ENCODE data around the gene MORN1.

The MORN1 gene

GRCh38 chr1:2314803-2315673 is 76.3 kb downstream of the MORN1 start:
- TF ChIP-seq CTCF (IDR thresholded peaks at IDR 0.05; ENCODE audit: insufficient read depth, missing control alignments) = peak; percentile 37
- FAIRE-seq (no peak), DNase-seq (ENCODE audit: insufficient read length, low spot score) (peak; percentile 65)

GRCh38 chr1:2314273-2314802 is 77.0 kb downstream of the MORN1 start:
- no peak for FAIRE-seq
- no peak for TF ChIP-seq CTCF (IDR thresholded peaks at IDR 0.05; ENCODE audit: insufficient read depth, missing control alignments)
- DNase-seq (ENCODE audit: insufficient read length, low spot score) = no peak

GRCh38 chr1:2313651-2314261 is 77.6 kb downstream of the MORN1 start:
- TF ChIP-seq CTCF (IDR thresholded peaks at IDR 0.05; ENCODE audit: insufficient read depth, missing control alignments) = no peak
- no peak for DNase-seq (ENCODE audit: insufficient read length, low spot score)
- FAIRE-seq = no peak

GRCh38 chr1:2312515-2313301 is 78.6 kb downstream of the MORN1 start:
- FAIRE-seq (no peak), DNase-seq (ENCODE audit: insufficient read length, low spot score) (no peak)
- TF ChIP-seq CTCF (IDR thresholded peaks at IDR 0.05; ENCODE audit: insufficient read depth, missing control alignments) = no peak

GRCh38 chr1:2312160-2312514 is 79.2 kb downstream of the MORN1 start:
- FAIRE-seq = no peak
- TF ChIP-seq CTCF (IDR thresholded peaks at IDR 0.05; ENCODE audit: insufficient read depth, missing control alignments) = no peak
- DNase-seq (ENCODE audit: insufficient read length, low spot score) = no peak

GRCh38 chr1:2311184-2312032 is 79.9 kb downstream of the MORN1 start:
- no peak for TF ChIP-seq CTCF (IDR thresholded peaks at IDR 0.05; ENCODE audit: insufficient read depth, missing control alignments)
- DNase-seq (ENCODE audit: insufficient read length, low spot score) (no peak), FAIRE-seq (no peak)

Data from D721Med (cell line).